Ramos (cell line): ENCODE measurements around the gene CES3.
"Not testable (repeated sequence)": the region's sequence is repeated elsewhere in the genome, so short reads cannot be mapped to it uniquely, and the experiment has no call there.

Experiments used
- in situ Hi-C: fragments of 300-500 bp; cut with MboI; formaldehyde crosslinking; loops from one replicate; pipeline ENCODE4 v1.14.3; 2022; ENCODE audit warnings: low sequenced_read_pairs; ENCODE audit not compliant: unreplicated experiment

CES3 gene

DNA sequence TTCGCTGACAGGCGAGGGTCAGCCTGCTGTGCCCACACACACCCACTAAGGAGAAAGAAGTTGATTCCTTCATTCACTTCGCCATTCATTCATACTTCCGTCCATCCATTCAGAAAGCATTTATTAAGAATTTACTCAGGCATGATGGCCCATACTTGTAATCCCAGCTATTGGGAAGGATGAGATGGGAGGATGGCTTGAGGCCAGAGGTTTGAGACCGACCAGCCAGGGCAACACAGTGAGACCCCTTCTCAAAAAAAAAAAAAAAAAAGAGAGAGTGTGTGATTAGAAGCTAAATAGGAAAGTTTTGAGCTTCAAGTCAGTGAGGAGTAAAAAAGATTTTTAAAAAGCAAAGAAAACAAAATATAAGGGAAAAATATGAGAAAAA is 17.0 kb upstream of the CES3 start:
- in situ Hi-C loops: no loop called here

- in situ Hi-C loops: not testable (repeated sequence)
These were observed 16.1 kb upstream of the CES3 start for GRCh38 chr16:66944971-66945370.

- in situ Hi-C loops: no loop called here
These were observed 15.1 kb upstream of the CES3 start for GRCh38 chr16:66945939-66946338.

GRCh38 chr16:66946541-66946940 is 14.5 kb upstream of the CES3 start:
- in situ Hi-C loops: no loop called here

DNA sequence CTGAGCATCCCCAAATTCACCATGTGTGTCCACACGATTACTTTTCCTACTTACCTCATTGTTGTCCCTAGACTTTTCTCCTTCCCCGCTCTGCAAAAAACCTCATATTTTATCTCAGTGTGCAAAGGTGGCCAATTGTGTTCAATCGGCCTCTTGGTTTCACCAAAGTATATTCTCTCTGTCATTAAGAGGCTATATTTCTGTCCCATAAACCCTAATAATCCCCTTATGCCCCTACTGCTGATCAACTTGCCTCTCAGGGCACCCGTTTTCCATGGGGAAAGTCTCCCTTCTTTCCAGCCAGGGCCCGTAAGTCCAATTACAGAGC is 14.1 kb upstream of the CES3 start:
- in situ Hi-C loops: no loop called here

GRCh38 chr16:66947302-66948065 is 13.6 kb upstream of the CES3 start:
- in situ Hi-C loops: no loop called here

- in situ Hi-C loops: no loop called here
These were observed 12.8 kb upstream of the CES3 start for GRCh38 chr16:66948134-66948836.

- in situ Hi-C loops: no loop called here
These were observed 12.2 kb upstream of the CES3 start for GRCh38 chr16:66948837-66949225.

DNA sequence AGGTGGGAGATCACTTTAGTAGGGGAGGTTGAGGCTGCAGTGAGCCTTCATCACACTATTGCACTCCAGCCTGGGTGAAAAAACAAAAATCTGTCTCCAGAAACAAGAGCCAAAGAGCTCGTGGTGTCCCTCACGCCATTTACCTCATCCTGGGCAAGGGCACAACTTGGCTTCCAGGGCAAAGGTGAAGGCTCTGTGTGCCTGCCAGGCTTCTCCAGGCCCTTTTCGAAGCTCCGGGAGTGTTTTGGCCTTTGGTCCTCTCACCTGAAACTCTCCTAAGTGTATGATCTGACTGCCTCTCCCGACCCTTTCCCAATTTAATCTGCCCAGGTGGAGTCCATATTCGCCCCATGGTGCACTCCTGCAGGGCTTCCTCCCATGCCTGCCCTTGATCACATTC is 11.6 kb upstream of the CES3 start:
- in situ Hi-C loops: no loop called here

- in situ Hi-C loops: loop anchor here (25.0 kb wide), 1 partner anchor 462 kb away; the partner anchor contains the start of gene ZDHHC1
These were observed 10.6 kb upstream of the CES3 start for GRCh38 chr16:66950437-66950836.

- in situ Hi-C loops: loop anchor here (25.0 kb wide), 1 partner anchor 461 kb away; the partner anchor contains the start of gene ZDHHC1
These were observed 9.9 kb upstream of the CES3 start for GRCh38 chr16:66950971-66951790.

- in situ Hi-C loops: loop anchor here (25.0 kb wide), 1 partner anchor 460 kb away; the partner anchor contains the start of gene ZDHHC1
These were observed 8.5 kb upstream of the CES3 start for GRCh38 chr16:66952430-66953110.

- in situ Hi-C loops: loop anchor here (25.0 kb wide), 1 partner anchor 459 kb away; the partner anchor contains the start of gene ZDHHC1
These were observed 7.5 kb upstream of the CES3 start for GRCh38 chr16:66953462-66954096.

- in situ Hi-C loops: loop anchor here (25.0 kb wide), 1 partner anchor 458 kb away; the partner anchor contains the start of gene ZDHHC1
These were observed 6.9 kb upstream of the CES3 start for GRCh38 chr16:66954097-66954659.

DNA sequence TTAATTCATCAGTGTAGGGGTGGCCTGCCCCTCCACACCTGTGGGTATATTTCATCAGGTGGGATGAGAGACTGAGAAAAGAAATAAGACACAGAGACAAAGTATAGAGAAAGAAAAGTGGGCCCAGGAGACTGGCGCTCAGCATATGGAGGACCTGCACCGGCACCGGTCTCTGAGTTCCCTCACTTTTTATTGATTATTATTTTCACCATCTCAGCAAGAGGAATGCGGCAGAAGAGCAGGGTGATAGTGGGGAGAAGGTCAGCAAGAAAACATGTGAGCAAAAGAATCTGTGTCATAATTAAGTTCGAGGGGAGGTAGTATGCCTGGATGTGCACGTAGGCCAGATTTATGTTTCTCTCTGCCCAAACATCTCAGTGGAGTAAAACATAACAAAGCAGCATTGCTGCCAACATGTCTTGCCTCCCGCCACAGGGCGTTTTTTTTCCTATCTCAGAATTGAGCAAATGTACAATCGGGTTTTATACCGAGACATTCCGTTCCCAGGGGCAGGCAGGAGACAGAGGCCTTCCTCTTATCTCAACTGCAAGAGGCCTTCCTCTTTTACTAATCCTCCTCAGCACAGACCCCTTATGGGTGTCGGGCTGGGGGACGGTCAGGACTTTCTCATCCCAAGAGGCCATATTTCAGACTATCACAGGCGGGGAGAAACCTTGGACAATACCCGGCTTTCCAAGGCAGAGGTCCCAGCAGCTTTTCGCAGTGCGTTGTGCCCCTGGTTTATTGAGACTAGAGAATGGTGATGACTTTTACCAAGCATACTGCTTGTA is 5.5 kb upstream of the CES3 start:
- in situ Hi-C loops: loop anchor here (25.0 kb wide), 1 partner anchor 457 kb away; the partner anchor contains the start of gene ZDHHC1

GRCh38 chr16:66956154-66956457 is 5.0 kb upstream of the CES3 start:
- in situ Hi-C loops: loop anchor here (25.0 kb wide), 1 partner anchor 456 kb away; the partner anchor contains the start of gene ZDHHC1

DNA sequence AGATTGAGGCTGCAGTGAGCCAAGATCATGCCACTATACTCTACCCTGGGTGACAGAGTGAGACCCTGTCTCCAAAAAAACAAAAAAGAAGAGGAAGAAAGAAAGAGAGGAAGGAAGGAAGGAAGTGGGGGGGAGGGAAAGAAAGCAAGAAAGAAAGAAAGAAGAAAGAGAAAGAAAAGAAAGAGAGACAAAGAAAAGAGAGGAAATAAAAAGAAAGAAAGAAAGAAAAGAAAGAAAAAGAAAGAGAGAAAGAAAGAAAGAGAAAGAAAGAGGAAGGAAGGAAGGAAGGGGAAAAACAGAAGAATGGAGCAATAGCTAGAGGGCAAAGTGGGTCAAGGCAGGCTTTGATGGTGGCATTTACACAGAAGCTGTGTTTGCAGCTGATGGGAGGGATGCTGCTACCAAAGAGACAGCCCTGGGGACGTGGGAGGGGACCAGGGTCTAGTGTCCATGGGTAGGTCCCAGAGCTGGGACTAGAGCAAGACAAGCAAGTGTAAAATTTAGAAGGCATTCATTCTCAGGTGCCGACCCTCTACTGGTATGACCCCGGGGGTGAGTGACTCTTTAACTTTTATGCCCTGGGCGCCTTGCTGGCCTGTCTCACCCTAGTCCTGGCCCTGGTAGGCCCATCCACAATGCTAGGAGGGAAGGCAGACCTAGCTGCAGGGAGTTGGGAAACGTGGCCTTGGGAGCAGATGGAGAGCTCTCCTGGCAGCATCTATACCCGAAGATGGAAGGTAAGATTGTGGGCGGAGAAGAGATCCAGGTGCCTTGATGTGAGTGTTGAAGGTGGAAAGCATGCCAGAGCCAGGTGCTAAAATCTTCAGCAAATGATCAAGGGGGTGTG is 2.0 kb upstream of the CES3 start:
- in situ Hi-C loops: loop anchor here (25.0 kb wide), 1 partner anchor 453 kb away; the partner anchor contains the start of gene ZDHHC1
